Liver (tissue), 9 donors: Measurements from ENCODE around the gene CDK8. TPM values are rescaled to one million over a fixed set of nuclear protein-coding genes. Genes with fewer than 3 reads are reported as not detected.

Experiments used
- DNase-seq: peaks from one replicate; pipeline ENCODE4 v3.0.0-alpha.2; 2017; ENCODE audit warnings: low spot score
- H3K27ac ChIP-seq, 2 donors: one replicate each; pipeline ENCODE4 v1.7.0; 2013; ENCODE audit warnings: inconsistent platforms in 2 of 2, low read length in 2 of 2, control low read depth in 1 of 2, low read depth in 1 of 2, mild to moderate bottlenecking in 1 of 2
- H3K27me3 ChIP-seq, 4 donors: one replicate each; pipeline versions ENCODE4 v1.6.1 to v1.7.0; 2013; ENCODE audit warnings: low read length in 3 of 4, inconsistent platforms in 1 of 4, mild to moderate bottlenecking in 1 of 4, moderate library complexity in 1 of 4; ENCODE audit not compliant: control insufficient read depth in 4 of 4, insufficient read depth in 4 of 4
- H3K36me3 ChIP-seq, 4 donors: one replicate each; pipeline versions ENCODE4 v1.6.1 to v1.7.0; 2013; ENCODE audit warnings: low read length in 3 of 4, mild to moderate bottlenecking in 3 of 4, low read depth in 1 of 4, moderate library complexity in 1 of 4; ENCODE audit not compliant: control insufficient read depth in 4 of 4, insufficient read depth in 3 of 4
- H3K4me1 ChIP-seq, 4 donors: one replicate each; pipeline versions ENCODE4 v1.6.1 to v1.7.0; 2013; ENCODE audit warnings: low read length in 3 of 4, mild to moderate bottlenecking in 3 of 4, moderate library complexity in 1 of 4; ENCODE audit not compliant: control insufficient read depth in 4 of 4, insufficient read depth in 4 of 4
- H3K4me3 ChIP-seq, 3 donors: one replicate each; pipeline versions ENCODE4 v1.6.1 to v1.7.0; 2013; ENCODE audit warnings: low read length in 3 of 3, control low read depth in 1 of 3, low read depth in 1 of 3, mild to moderate bottlenecking in 1 of 3
- H3K9ac ChIP-seq, 2 donors: one replicate each; pipeline ENCODE4 v1.7.0; 2013; ENCODE audit warnings: low read length in 2 of 2, mild to moderate bottlenecking in 2 of 2, moderate library complexity in 2 of 2, control low read depth in 1 of 2, low read depth in 1 of 2
- H3K9me3 ChIP-seq, 4 donors: one replicate each; pipeline versions ENCODE4 v1.6.1 to v1.7.0; 2013; ENCODE audit warnings: low read length in 3 of 4; ENCODE audit not compliant: control insufficient read depth in 4 of 4
- ATF3 ChIP-seq: IDR thresholded peaks from 2 replicates; pipeline ENCODE4 v1.6.1; 2016; ENCODE audit warnings: antibody characterized with exemption
- EGR1 ChIP-seq, 2 donors: IDR thresholded peaks; 2 replicates each; pipeline ENCODE4 v1.6.1; 2016 to 2018; ENCODE audit warnings: antibody characterized with exemption in 2 of 2, low read depth in 2 of 2
- FOXA1 ChIP-seq: IDR thresholded peaks from 2 replicates; pipeline ENCODE4 v1.6.1; 2016; ENCODE audit warnings: antibody characterized with exemption
- FOXA2 ChIP-seq: IDR thresholded peaks from 2 replicates; pipeline ENCODE4 v1.6.1; 2016; ENCODE audit warnings: antibody characterized with exemption
- GABPA ChIP-seq, 2 donors: IDR thresholded peaks in 1 of 2; conservative IDR thresholded peaks in 1 of 2; 2 replicates each; pipeline ENCODE4 v1.6.1; 2016; ENCODE audit warnings: antibody characterized with exemption in 2 of 2, mild to moderate bottlenecking in 1 of 2, moderate library complexity in 1 of 2
- HNF4A ChIP-seq, 2 donors: conservative IDR thresholded peaks; 2 replicates each; pipeline ENCODE4 v1.6.1; 2016; ENCODE audit warnings: antibody characterized with exemption in 2 of 2, mild to moderate bottlenecking in 2 of 2
- HNF4G ChIP-seq: IDR thresholded peaks from 2 replicates; pipeline ENCODE4 v1.6.1; 2016; ENCODE audit warnings: antibody characterized with exemption
- JUND ChIP-seq, 2 donors: IDR thresholded peaks; 2 replicates each; pipeline ENCODE4 v1.6.1; 2016; ENCODE audit warnings: antibody characterized with exemption in 2 of 2
- MAX ChIP-seq: IDR thresholded peaks from 2 replicates; pipeline ENCODE4 v1.6.1; 2016; ENCODE audit warnings: antibody characterized with exemption
- NR2F2 ChIP-seq: IDR thresholded peaks from 2 replicates; pipeline ENCODE4 v1.6.1; 2016; ENCODE audit warnings: antibody characterized with exemption
- RAD21 ChIP-seq, 2 donors: IDR thresholded peaks; 2 replicates each; pipeline ENCODE4 v1.6.1; 2016; ENCODE audit warnings: antibody characterized with exemption in 2 of 2, mild to moderate bottlenecking in 2 of 2
- REST ChIP-seq: IDR thresholded peaks from 2 replicates; pipeline ENCODE4 v1.6.1; 2016; ENCODE audit warnings: antibody characterized with exemption, mild to moderate bottlenecking
- RXRA ChIP-seq, 2 donors: IDR thresholded peaks; 2 replicates each; pipeline ENCODE4 v1.6.1; 2017 to 2018; ENCODE audit warnings: antibody characterized with exemption in 2 of 2, mild to moderate bottlenecking in 1 of 2
- SP1 ChIP-seq: IDR thresholded peaks from 2 replicates; pipeline ENCODE4 v1.6.1; 2018; ENCODE audit warnings: antibody characterized with exemption, mild to moderate bottlenecking
- TAF1 ChIP-seq: conservative IDR thresholded peaks from 2 replicates; pipeline ENCODE4 v1.6.1; 2016; ENCODE audit warnings: antibody characterized with exemption, mild to moderate bottlenecking
- YY1 ChIP-seq: IDR thresholded peaks from 2 replicates; pipeline ENCODE4 v1.6.1; 2016; ENCODE audit warnings: antibody characterized with exemption, mild to moderate bottlenecking
- ZBTB33 ChIP-seq: IDR thresholded peaks from 2 replicates; pipeline ENCODE4 v1.6.1; 2016; ENCODE audit warnings: antibody characterized with exemption
- WGBS: extraction: QIAGEN DNeasy Blood & Tissue Kit; methylation state at CpG from one replicate; pipeline ENCODE4 v1.1.7; 2013; 5-methylcytosine and 5-hydroxymethylcytosine counted together
- polyA plus RNA-seq, 2 donors: library from polyadenylated mRNA; stranded (reverse) in 1 of 2; unstranded in 1 of 2; fragments of 200-250 nt in 1 of 2; fragments of >200 nt in 1 of 2; fragmentation: Nextera tagmentation in 1 of 2; extraction: Ambion mirVana in 1 of 2; gene quantifications; one replicate each; pipeline versions ENCODE4 v1.2.1 to v1.2.3, GENCODE V29; 2013 to 2015
- total RNA-seq, 2 donors: library from RNA; depleted of rRNA; stranded (reverse); fragments of >200 nt; gene quantifications; one replicate each; pipeline ENCODE4 v1.2.3, GENCODE V29; 2014
- TF ChIP-seq, protein P1 (sequence below): fragments of 150-350 bp; IDR thresholded peaks from 2 replicates; pipeline ENCODE4 v1.5.1; 2017; ENCODE audit warnings: improper control_type of control experiment, low read depth, low read length; ENCODE audit not compliant: missing input control
- donor health status: healthy.
- donor health status: healthy.
- donor health status: healthy.
- donor health status: healthy.
- donor health status: healthy.

Gene CDK8
- total and polyA plus RNA-seq, 4 donors: 3.3 to 10.8 (median 6.8) TPM

GRCh38 chr13:26229080-26229615, 24.8 kb upstream of the CDK8 start:
- WGBS: 91% methylated on average over 13 of the region's 13 CpGs
- Histone ChIP-seq H3K9me3 (no peaks in the 10 kb centered on the region), H3K9ac (no peak overlapping the region), H3K4me1 (no peaks in the 10 kb centered on the region), H3K36me3 (no peaks in the 10 kb centered on the region), H3K27ac (no peak overlapping the region), H3K4me3 (no peak overlapping the region), H3K27me3 (no peaks in the 10 kb centered on the region)
- DNase-seq: no peak
- TF ChIP-seq HNF4G (no peak), SP1 (no peak), NR2F2 (no peak), FOXA2 (no peak), YY1 (no peak), JUND (IDR thresholded peaks at IDR 0.05) (no peak), MAX (no peak), GABPA (IDR thresholded peaks at IDR 0.05 in 1 of 2, conservative IDR thresholded peaks at IDR 0.05 in 1 of 2) (no peak), FOXA1 (no peak), ZBTB33 (no peak), EGR1 (IDR thresholded peaks at IDR 0.05; ENCODE audit: low read depth in 2 of 2) (no peak), REST (no peak), TAF1 (no peak), ATF3 (no peak), HNF4A (conservative IDR thresholded peaks at IDR 0.05) (no peak), RXRA (IDR thresholded peaks at IDR 0.05) (no peak), RAD21 (IDR thresholded peaks at IDR 0.05) (no peak)
- TF ChIP-seq, protein P1, sequence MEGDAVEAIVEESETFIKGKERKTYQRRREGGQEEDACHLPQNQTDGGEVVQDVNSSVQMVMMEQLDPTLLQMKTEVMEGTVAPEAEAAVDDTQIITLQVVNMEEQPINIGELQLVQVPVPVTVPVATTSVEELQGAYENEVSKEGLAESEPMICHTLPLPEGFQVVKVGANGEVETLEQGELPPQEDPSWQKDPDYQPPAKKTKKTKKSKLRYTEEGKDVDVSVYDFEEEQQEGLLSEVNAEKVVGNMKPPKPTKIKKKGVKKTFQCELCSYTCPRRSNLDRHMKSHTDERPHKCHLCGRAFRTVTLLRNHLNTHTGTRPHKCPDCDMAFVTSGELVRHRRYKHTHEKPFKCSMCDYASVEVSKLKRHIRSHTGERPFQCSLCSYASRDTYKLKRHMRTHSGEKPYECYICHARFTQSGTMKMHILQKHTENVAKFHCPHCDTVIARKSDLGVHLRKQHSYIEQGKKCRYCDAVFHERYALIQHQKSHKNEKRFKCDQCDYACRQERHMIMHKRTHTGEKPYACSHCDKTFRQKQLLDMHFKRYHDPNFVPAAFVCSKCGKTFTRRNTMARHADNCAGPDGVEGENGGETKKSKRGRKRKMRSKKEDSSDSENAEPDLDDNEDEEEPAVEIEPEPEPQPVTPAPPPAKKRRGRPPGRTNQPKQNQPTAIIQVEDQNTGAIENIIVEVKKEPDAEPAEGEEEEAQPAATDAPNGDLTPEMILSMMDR: no peak
